ENCODE data around the gene MEIG1. TPM values are rescaled to one million over a fixed set of nuclear protein-coding genes. Genes with fewer than 3 reads are reported as not detected.
"Not testable (repeated sequence)": the region's sequence is repeated elsewhere in the genome, so short reads cannot be mapped to it uniquely, and the experiment has no call there.

The MEIG1 gene
- total and polyA plus RNA-seq, 2 donors (not counting 1 experiment from before 2014, with no cell fraction given): 0.33 TPM; not detected in 1

DNA sequence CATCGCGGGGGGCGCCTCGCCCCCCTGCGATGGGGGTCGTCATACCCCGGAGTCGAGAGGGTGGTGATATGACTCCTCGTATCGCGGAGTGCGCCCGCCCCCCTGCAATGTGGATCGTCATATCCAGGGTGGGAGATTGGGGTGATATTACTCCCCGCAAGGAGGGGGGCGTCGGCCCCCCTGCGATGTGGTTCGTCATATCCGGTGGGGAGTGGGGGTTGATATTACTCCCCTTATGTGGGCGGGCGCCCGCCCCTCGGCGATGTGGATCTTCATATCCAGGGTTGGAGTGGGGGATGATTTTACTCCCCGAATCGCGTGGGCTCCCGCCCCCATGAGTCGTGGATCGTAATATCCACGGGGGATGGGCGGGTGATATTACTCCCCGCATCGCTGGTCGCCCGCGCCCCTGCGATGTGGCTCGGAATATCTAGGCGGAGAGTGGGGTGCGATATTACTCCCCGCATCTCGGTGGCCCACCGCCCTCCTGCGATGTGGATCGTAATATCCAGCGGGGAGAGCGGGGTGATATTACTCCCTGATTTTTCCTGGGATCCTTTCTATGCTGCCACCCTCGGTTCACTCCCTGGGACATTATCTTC, 36.9 kb downstream of the MEIG1 start:
- Histone ChIP-seq H2AFZ (ENCODE audit: low read length) (no peak overlapping the region), H3K27me3 (ENCODE audit: control insufficient read depth, insufficient read depth, low read length) (no peaks in the 10 kb centered on the region)

DNA sequence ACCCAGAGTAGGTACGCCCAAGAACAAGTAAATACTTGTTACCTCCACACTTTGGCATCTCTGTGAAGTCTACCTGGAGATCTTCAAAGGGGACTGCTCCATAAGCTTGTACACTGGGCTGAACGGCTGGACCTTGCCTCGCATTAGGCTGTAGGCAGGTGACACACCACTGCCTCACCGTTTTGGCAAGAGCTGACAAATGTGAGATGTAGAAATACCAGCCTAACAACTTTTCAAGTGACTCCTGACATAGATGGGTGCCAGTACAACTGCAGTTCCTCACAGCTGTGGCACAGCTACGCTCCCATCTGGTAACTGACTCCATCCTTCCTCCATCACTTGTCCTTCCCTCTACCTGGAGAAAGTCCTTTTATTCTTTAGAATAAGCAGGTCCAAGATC, 54.3 kb downstream of the MEIG1 start:
- not testable (repeated sequence) for H2AFZ ChIP-seq (ENCODE audit: low read length); H3K4me1 ChIP-seq (ENCODE audit: control insufficient read depth, extremely low read depth, insufficient read depth, low read length); H3K9me3 ChIP-seq (ENCODE audit: control insufficient read depth, insufficient read depth, low read depth, low read length); H3K9ac ChIP-seq (ENCODE audit: insufficient read depth, low read length); H3K27me3 ChIP-seq (ENCODE audit: control insufficient read depth, insufficient read depth, low read length); H3K4me3 ChIP-seq (replicated peaks in 1 of 4; ENCODE audit: control extremely low read depth in 1 of 4, insufficient read depth in 1 of 4, low read depth in 3 of 4, low read length in 4 of 4); DNase-seq (ENCODE audit: low read depth in 2 of 2); H3K36me3 ChIP-seq (ENCODE audit: control insufficient read depth, insufficient read depth, low read length); H4K20me1 ChIP-seq (ENCODE audit: control insufficient read depth, extremely low read depth, insufficient read depth, low read length); H3K79me2 ChIP-seq (ENCODE audit: control insufficient read depth, insufficient read depth, low read length); H3K27ac ChIP-seq (ENCODE audit: insufficient read depth, low read length); H3K4me2 ChIP-seq (ENCODE audit: extremely low read depth, insufficient read depth, low read length)

More for the DNA sequence above, 36.9 kb downstream of the MEIG1 start:
- Histone ChIP-seq H3K4me2 (ENCODE audit: extremely low read depth, insufficient read depth, low read length) (no peak overlapping the region), H3K36me3 (ENCODE audit: control insufficient read depth, insufficient read depth, low read length) (no peaks in the 10 kb centered on the region), H3K4me1 (ENCODE audit: control insufficient read depth, extremely low read depth, insufficient read depth, low read length) (no peaks in the 10 kb centered on the region), H3K4me3 (replicated peaks in 1 of 4; ENCODE audit: control extremely low read depth in 1 of 4, insufficient read depth in 1 of 4, low read depth in 3 of 4, low read length in 4 of 4) (peak overlapping the region in 1 of 4 experiments; percentile 38), H3K27ac (ENCODE audit: insufficient read depth, low read length) (no peak overlapping the region), H3K79me2 (ENCODE audit: control insufficient read depth, insufficient read depth, low read length) (no peaks in the 10 kb centered on the region), H3K9ac (ENCODE audit: insufficient read depth, low read length) (no peak overlapping the region), H4K20me1 (ENCODE audit: control insufficient read depth, extremely low read depth, insufficient read depth, low read length) (no peaks in the 10 kb centered on the region), H3K9me3 (ENCODE audit: control insufficient read depth, insufficient read depth, low read depth, low read length) (no peaks in the 10 kb centered on the region)
- TF ChIP-seq, protein P1, sequence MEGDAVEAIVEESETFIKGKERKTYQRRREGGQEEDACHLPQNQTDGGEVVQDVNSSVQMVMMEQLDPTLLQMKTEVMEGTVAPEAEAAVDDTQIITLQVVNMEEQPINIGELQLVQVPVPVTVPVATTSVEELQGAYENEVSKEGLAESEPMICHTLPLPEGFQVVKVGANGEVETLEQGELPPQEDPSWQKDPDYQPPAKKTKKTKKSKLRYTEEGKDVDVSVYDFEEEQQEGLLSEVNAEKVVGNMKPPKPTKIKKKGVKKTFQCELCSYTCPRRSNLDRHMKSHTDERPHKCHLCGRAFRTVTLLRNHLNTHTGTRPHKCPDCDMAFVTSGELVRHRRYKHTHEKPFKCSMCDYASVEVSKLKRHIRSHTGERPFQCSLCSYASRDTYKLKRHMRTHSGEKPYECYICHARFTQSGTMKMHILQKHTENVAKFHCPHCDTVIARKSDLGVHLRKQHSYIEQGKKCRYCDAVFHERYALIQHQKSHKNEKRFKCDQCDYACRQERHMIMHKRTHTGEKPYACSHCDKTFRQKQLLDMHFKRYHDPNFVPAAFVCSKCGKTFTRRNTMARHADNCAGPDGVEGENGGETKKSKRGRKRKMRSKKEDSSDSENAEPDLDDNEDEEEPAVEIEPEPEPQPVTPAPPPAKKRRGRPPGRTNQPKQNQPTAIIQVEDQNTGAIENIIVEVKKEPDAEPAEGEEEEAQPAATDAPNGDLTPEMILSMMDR (conservative IDR thresholded peaks at IDR 0.05 in 1 of 2, IDR thresholded peaks at IDR 0.05 in 1 of 2; ENCODE audit: low read depth in 1 of 2, low read length in 2 of 2): no peak
- no peak for TF ChIP-seq EZH2 (IDR thresholded peaks at IDR 0.05; ENCODE audit: low read length, missing control alignments)
- peak in 1 of 2 donors; percentile 1 for DNase-seq (ENCODE audit: low read depth in 2 of 2)

DNA sequence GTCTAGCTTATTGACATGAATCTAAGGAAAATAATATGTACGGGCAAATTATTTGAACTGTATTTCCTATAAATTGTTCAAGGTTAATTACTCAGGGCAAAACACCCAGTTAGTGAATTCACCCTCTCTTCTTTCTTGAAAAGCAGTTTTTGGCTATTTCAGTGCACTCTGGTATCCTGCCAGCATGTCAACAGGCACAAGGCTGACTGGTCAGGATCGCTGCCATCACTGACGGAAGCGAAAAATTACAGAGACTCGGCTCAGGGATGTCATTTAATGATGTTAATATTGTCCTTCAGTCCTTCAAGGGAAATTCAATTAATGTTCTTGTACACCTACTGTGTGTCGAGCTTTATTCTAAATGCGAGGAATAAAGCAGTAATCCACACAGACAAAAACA, 56.3 kb downstream of the MEIG1 start:
- TF ChIP-seq, protein P1 (conservative IDR thresholded peaks at IDR 0.05 in 1 of 2, IDR thresholded peaks at IDR 0.05 in 1 of 2; ENCODE audit: low read depth in 1 of 2, low read length in 2 of 2): no peak
- no peak for TF ChIP-seq EZH2 (IDR thresholded peaks at IDR 0.05; ENCODE audit: low read length, missing control alignments)
- no peak for DNase-seq (ENCODE audit: low read depth in 2 of 2)
- no peaks in the 10 kb centered on the region for H3K4me1 ChIP-seq (ENCODE audit: control insufficient read depth, extremely low read depth, insufficient read depth, low read length)

DNA sequence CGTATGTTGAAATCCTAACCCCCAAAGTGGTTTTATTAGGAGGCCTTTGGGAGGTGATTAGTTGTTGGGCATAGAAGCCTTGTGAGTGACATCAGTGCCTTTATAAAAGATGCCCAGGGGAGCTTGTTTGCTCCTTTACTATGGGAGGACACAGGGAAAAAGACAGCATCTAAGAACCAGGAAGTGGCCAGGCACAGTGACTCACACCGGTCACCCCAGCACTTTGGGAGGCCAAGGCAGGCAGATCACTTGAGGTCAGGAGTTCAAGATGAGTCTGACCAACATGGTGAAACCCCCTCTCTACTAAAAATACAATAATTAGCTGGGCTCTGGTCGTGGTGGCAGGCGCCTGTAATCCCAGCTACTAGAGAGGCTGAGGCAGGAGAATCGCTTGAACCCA, 61.8 kb downstream of the MEIG1 start:
- H3K9ac ChIP-seq (ENCODE audit: insufficient read depth, low read length); H3K4me3 ChIP-seq (replicated peaks in 1 of 4; ENCODE audit: control extremely low read depth in 1 of 4, insufficient read depth in 1 of 4, low read depth in 3 of 4, low read length in 4 of 4); H3K27ac ChIP-seq (ENCODE audit: insufficient read depth, low read length); H2AFZ ChIP-seq (ENCODE audit: low read length); H3K36me3 ChIP-seq (ENCODE audit: control insufficient read depth, insufficient read depth, low read length); DNase-seq (ENCODE audit: low read depth in 2 of 2); H3K79me2 ChIP-seq (ENCODE audit: control insufficient read depth, insufficient read depth, low read length); H4K20me1 ChIP-seq (ENCODE audit: control insufficient read depth, extremely low read depth, insufficient read depth, low read length); H3K4me2 ChIP-seq (ENCODE audit: extremely low read depth, insufficient read depth, low read length); H3K9me3 ChIP-seq (ENCODE audit: control insufficient read depth, insufficient read depth, low read depth, low read length); H3K4me1 ChIP-seq (ENCODE audit: control insufficient read depth, extremely low read depth, insufficient read depth, low read length); H3K27me3 ChIP-seq (ENCODE audit: control insufficient read depth, insufficient read depth, low read length): not testable (repeated sequence)

More for the DNA sequence above, 56.3 kb downstream of the MEIG1 start:
- H3K9ac ChIP-seq (ENCODE audit: insufficient read depth, low read length): no peak overlapping the region
- H3K36me3 ChIP-seq (ENCODE audit: control insufficient read depth, insufficient read depth, low read length): no peaks in the 10 kb centered on the region
- no peak overlapping the region for H3K27ac ChIP-seq (ENCODE audit: insufficient read depth, low read length)
- no peaks in the 10 kb centered on the region for H3K9me3 ChIP-seq (ENCODE audit: control insufficient read depth, insufficient read depth, low read depth, low read length)
- H3K4me3 ChIP-seq (replicated peaks in 1 of 4; ENCODE audit: control extremely low read depth in 1 of 4, insufficient read depth in 1 of 4, low read depth in 3 of 4, low read length in 4 of 4): no peak overlapping the region
- no peak overlapping the region for H2AFZ ChIP-seq (ENCODE audit: low read length)
- H4K20me1 ChIP-seq (ENCODE audit: control insufficient read depth, extremely low read depth, insufficient read depth, low read length): no peaks in the 10 kb centered on the region
- H3K4me2 ChIP-seq (ENCODE audit: extremely low read depth, insufficient read depth, low read length): no peak overlapping the region
- H3K79me2 ChIP-seq (ENCODE audit: control insufficient read depth, insufficient read depth, low read length): no peaks in the 10 kb centered on the region
- peaks cover 3% of the 10 kb centered on the region for H3K27me3 ChIP-seq (ENCODE audit: control insufficient read depth, insufficient read depth, low read length)

Measured in fibroblast of lung (primary cell).